HG02759 (cell line): Measurements from ENCODE around the gene TNRC6B.

Source experiments
- ATAC-seq: cut with Tn5 transposase; IDR thresholded peaks from one replicate; pipeline ENCODE4 v1.9.1; 2021; ENCODE audit warnings: mild to moderate bottlenecking, moderate library complexity; ENCODE audit not compliant: unreplicated experiment

Gene TNRC6B

DNA sequence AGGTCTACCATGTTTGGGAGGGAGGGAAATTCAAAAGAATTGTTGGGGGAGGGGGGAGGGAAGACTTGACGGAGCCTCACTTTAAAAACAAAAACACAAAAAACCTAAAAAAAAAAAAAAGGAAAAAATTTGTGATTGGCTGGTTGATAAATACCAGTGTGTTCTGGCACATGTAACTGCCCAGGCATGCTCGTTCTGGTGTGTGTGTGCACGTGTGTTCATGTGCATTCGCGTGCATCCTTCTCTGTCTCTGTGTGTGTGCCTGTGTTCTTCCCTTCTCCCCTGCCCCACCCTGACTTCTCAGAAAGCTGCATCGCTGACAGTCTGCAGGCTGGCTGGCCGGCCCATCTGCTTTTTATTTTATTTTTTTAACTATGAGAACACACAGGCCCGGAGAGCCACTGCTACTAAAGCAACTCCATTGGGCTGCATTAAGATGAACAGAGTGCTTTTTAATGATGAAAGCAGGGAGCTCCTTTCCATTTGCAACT is 146.0 kb downstream of the TNRC6B start:
- no peak for ATAC-seq

DNA sequence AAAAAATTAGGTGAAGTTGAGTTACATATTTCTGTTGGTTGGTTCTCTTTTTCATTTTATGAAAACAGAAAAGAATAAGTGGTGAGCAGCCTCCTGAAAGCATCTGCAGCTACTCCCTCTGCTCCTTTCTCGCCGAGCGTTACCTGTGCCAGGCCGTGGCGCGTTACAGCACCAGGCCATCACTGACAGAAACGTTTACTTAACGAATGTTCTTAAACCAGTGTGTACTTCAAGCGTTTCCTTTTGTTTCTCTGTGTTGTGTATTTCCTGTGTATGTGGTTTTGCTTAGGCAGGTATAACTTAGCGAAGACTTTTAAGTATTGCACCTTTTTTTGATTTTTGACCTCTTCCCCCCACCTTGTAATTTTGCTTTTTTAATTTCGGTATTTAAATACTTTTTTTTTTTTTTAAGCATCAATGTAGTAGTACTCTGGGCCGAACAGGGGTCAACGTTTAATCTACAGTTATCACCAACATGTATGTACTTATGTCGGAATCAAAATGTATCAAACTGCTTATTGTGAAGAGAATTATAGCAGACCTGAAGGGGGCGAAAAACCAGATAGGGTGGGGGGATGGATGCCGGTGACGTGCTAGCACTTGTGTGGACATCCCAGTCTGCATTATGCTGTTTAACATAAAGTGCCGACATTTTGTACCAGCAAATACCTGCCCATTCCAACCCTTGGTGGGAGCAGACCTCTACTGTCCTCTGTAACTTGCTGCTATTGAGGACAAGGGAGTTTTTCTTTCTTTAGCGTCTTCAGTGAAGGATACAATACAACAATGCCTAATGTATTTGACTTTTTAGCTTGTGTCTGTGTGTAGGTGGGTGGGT is 147.0 kb downstream of the TNRC6B start:
- ATAC-seq = no peak

DNA sequence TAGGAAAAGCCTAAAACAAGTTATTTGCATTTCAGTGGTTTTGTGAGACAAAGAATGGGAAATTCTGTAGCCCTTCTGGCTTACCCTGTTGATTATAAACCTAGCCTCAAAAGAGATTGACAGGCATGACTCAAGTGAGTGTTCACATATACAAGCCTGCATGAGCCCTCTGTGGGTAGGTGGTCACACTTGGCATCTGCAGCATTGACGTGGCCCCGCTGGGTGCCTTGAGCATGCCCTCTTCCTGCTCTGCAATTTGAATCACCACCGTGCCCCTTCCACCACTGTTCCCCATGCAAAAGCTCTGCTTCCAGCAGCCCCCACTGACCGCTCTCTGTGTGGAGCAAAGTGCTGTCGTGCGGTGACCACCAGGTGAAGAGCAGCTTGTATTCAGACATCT is 147.6 kb downstream of the TNRC6B start:
- peak; percentile 60 for ATAC-seq

DNA sequence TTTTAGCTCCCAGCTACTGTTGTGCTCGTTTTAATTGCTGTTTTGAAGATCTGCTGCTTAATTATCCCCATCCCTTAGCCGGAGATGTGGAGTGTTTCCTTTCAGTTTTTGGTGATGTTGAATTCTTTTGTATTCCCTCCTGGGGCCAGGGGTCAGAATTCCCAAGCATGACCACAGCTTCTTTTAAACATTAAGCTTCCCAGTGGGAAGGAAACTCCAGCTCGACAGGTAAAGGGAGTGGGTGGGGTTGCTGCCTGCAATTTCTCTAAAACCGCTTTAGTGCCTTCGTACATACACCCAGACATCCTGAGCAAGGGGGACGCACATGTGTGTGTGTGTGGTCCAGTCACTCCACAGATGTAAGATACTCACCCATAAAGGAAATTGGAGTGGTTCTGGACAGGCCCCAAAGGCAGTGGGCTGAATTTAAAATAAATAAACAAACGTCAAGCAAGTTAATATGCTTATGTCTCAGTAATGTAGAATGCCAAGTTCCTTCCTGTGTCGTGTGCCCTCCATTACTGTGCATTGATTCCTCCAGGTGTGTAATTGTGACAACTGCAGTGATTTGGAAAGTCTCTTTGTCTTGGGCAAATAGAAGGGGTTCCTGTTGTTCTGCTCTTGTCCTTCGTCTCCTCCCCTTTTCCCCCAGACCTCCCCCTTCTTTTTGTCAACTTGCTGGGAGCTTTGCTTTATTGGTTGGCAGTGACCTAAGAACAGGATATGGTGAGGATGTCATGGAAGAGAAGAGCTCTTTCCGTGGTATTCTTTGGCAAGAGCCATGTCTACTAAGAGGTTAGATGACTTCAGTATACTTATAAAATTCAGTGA is 149.4 kb downstream of the TNRC6B start:
- no peak for ATAC-seq

DNA sequence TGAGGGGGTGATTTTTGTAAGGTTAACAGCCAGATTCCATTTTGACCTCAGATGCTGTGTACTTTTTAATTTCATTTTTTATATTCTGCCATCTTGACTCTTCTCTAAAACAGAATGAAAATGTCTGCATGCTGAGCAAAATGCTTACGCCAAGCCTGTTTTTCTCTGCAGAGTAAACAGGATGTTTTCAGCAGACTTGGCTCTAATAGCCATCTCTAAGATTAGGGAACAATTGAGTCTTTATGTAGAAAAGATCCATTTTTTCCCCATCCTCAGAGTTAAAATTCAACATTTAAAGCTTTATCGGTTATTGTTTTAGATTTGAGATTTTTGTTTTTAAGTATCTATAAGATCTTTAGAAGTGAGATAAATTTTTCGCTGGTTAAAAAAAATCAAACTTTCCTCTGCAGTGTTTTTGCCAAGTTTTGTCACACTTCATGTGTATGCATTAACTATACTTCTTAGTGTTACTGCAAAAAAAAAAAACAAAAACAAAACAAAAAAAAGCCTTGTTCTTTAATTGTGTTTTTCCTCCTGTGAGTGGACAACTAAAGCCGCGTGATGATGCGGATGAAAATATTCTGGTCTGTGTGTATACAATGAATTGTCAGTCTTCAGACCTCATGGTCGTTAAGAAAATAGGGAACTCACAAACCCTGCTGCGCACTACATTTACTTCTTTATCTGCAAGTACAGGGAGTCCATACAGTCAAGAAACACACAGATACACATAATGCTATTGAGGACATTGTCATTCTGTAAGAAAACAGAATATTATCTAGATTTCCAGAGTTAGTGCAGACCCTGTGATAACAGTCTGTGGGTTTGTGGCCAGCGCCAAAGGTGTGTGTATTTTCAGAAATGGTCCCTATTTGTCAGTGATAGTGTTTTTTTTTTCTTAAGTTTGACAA is 151.1 kb downstream of the TNRC6B start:
- ATAC-seq = no peak

DNA sequence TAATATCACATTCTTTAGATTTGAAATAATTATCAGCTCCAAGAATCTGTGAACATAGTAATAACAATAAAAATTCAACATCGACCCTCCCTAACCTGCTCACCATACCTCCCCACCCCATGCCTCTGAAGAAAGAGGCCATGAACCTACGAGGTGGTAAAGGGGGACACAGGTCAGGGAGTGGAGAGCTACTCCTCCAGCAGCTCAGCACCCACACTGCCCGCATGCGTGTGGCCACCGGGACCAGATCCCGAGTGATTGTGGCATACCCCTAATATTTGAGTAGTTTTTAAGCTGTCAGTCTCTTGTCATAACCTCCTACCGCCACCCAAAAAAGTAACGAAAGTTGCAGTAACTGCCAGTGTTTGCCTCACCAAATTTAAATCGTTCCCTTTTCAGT is 151.7 kb downstream of the TNRC6B start:
- ATAC-seq = no peak

DNA sequence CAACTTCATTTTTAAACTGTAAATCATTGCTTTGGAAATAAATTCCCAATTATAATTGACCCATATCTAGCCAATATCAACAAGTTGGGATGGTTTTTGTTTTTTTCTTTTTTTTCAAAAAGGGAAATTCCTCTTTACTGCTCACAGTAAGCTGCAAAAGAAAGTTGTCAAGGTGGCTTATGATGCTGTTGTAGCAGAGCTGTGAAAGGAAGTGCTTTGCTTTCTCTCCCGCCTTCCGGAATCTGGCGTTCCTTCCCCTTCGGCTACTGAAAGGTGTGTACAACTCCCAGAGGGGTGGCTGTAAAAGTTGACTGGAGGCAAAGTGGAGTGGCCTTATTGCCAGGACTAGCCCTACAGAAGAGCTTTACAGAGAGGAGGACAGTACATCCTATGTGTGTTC is 152.4 kb downstream of the TNRC6B start:
- no peak for ATAC-seq

DNA sequence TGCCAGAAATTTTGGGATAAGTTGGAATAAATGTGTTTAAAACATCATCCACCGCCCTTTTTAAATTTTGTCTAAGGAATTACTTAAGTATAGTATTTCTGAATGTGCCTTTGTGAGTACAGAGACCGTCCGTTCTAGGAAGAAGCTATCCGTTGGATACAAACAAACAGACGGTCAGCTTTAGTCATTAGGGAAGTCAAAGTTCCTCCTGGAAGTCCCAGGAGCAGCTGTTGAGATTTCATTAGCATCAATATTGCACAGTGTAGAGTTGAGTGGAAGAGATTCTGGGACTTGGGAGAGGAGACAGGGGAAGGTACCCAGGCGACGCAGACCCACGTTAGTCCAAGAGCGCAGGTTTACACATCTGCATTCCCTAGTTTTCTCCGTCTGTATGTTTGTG is 152.9 kb downstream of the TNRC6B start:
- ATAC-seq = no peak

DNA sequence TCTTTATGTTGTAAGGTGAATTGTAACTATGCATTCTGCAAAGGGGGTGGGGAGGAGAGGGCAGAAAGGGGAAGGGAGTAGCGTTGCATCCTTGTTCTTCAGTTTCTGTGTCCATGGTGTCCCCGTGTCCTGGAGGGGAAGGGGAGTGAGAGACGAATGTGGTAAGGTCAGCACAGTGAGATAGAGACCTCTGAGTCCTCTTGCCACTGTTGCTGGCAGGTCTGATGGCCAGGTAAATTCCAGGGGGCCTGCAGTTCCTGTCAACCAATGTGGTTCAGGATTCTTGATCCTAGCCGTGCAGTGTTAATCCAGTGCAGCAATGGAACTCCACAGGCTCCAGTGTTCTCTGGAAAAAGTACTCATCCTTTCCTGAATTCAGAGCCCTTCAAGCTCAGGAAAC is 154.0 kb downstream of the TNRC6B start:
- ATAC-seq = no peak

DNA sequence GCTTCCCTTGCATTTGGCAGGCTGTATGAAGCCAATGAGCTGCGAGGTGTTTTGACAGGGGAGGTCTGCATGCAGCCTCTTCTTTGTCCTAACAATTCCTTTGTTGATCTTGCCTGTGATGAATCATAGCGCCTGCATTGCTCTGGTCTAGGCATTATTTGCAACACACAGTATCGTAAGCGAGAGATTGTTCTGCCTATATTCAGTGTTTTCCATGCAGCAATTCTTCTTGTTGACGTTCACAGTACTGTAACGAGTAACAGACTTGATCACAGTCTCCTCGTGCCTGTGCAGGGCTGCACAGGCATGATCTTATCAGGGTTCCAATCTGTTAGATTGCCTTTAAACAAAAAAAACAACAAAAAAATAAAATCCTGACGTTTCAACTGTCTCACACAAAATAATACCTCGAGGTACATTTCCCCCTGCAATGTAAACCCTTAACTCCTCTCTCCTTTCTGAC is 154.6 kb downstream of the TNRC6B start:
- no peak for ATAC-seq

DNA sequence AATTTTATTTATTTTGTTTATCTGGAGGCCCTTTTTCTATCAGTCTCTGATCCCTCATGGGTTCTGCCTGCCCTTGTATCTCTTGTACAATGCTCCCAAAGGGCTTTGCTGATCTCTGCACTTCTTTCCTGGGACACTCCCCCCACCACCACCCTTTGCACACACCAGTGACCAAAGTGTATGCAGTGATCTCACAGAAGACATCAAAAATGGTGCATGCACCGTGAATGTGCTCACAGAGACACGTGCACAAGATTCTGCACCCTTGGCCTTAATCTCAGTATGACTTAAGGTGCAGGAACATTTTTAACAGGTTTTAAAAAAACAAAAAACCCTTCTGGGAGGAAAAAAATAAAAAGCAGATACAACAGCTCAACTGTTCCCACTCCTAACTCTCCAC is 156.3 kb downstream of the TNRC6B start:
- ATAC-seq = no peak

DNA sequence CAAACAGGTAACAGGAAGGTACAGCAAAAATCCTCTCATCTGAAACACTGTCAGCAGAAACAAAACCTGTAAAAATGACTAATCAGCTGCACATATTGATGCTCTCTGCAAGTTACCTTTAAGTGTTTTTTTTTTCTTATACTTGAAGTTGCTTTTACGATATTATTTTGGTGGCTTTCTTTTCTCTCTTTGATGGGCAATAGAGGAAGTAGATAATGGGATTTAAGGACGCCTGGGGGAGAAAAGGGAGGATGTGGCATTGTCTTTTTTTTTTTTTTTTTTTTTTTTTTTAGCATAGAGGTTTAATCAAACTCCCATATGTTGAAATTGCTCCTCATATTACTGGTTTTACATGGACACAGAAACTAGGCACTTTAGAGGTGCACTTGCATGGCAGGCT is 157.2 kb downstream of the TNRC6B start:
- ATAC-seq = no peak

DNA sequence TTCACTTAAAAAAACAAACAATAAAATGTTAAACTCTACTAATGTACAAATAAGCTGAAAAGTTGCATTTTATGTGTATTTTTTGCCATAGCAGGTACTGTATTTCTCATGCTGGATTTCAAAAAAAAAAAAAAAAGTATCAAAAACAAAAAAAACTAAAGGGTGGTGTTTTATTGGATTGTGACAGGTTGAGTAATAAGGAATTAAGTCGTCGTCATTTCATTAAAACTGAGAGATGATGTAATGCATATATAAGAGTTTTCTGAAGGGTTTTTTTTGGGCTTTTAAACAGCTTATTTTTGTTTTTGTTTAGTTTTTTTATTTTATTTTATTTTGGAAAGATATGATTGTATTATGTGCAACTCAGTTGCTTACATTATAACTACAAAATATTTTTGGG is 157.6 kb downstream of the TNRC6B start:
- no peak for ATAC-seq

DNA sequence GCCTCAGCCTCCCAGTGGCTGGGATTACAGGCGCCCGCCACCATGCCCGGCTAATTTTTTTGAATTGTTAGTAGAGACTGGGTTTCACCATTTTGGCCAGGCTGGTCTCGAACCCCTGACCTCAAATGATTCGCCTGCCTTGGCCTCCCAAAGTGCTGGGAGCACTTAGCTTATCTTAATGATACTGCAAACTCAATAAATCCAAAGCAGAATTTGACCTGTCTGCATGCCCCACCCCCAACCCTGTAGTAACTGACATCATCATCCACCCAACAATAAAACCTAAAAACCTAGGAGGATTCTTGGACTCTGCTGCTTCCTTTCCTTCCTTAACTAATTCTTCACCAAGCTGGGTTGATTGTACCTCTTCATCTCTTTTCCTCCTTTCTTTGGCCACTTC is 162.3 kb downstream of the TNRC6B start:
- ATAC-seq = no peak

DNA sequence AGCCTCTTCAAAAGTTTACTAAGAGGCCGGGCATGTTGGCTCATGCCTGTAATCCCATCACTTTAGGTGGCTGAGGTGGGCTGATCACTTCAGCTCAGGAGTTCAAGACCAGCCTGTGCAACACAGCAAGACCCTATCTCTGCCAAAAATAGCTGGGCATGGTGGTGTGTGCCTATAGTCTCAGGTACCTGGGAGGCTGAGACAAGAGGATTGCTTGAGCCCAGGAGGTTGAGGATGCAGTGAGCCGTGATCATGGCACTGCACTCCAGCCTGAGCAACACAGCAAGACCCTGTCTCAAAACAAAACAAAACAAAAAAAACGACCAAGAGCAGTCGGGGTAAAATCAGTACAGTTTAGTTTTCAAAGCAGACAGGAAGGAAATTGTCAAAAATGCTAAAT is 163.9 kb downstream of the TNRC6B start:
- no peak for ATAC-seq

DNA sequence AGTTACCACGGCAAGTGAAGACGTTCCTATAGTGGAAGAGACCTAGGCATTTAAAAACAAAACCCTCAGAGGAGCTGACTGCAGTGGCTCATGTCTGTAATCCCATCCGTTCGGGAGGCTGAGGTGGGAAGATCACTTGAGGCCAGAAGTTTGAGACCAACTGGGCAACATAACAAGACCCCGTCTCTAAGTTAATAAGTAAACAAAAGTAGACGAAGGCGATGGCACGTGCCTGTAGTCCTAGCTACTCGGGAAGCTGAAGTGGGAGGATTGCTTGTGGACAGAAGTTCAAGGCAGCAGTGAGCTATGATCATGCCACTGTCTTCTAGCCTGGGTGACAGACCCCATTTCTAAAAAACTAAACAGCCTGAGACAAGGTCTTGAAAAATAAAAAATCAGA is 164.8 kb downstream of the TNRC6B start:
- no peak for ATAC-seq

DNA sequence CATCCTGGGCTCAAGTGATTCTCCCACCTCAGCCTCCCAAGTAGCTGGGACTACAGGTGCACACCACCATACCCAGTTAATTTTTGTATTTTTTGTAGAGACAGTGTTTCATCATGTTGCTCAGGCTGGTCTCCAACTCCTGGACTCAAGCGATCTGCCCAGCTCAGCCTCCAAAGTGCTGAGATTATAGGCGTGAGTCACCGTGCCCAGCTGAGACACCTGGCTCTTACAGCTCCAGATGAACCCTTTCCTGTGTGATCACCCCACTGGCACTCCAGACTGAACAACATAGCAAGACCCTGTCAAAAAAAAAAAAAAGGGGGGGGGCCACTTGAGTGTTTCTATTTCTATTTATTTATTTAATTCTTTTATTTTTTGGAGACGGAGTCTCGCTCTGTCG is 167.5 kb downstream of the TNRC6B start:
- ATAC-seq = no peak

DNA sequence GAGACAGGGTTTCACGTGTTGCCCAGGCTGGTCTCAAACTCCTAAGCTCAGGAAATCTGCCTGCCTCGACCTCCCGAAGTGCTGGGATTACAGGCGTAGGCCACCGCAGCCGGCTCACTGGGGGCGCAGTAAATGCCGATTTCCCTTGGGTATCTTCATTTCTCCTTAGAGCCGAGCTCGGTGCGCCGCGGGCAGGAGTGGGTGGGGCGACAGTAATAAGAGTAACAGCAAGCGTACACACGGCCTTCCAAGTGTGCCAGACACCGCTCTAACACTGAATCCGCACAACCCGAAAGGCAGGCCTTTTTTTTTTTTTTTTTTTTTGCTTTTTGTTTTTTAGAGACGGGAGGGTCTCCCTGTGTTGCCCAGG is 168.1 kb downstream of the TNRC6B start:
- peak; percentile 29 for ATAC-seq

DNA sequence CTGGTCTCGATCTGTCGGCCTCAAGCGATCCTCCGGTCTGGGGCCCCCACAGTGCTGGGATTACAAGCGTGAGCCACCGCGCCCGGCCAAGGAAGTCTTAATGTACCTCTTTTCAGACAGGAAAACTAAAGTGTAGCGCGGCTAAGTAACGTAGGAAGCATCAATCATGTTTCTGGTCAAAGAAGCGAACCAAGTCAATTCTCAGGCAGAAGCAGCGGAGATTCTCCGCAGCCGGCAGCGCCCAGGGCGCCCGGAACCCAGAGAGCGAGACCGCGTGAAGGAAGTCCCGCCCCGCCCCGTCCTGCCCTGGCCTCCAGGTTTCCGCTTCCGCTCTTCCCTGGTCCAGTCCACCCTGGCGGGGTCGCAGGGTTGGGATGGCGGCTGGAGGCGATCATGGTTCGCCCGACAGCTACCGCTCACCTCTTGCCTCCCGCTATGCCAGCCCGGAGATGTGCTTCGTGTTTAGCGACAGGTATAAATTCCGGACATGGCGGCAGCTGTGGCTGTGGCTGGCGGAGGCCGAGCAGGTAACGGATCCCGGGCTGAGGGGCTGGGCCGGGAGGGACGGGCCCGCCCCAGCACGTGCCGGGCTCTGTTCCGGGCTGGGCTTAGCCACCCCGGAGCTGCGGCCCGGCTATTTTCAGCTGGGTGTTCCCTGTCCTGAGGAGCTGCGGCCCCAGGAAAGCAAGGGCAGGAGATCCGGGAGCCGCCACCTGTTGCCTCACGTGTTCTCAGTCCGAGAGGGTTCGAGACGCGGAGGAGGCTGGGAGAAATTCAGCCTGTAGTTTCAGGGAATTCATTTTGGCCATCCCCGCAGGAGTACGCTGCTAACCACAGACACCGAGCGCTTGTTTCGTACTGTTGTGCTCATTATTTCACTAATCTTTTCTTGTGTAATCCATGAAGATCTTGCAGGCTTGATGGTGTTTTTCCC is 168.7 kb downstream of the TNRC6B start, which contains the start of gene ADSL:
Gene ADSL (plus strand): TSS at position 316 of the 934 bp plus-strand sequence. CDS start 59 bp downstream, at position 375.
- peak; percentile 92 for ATAC-seq

DNA sequence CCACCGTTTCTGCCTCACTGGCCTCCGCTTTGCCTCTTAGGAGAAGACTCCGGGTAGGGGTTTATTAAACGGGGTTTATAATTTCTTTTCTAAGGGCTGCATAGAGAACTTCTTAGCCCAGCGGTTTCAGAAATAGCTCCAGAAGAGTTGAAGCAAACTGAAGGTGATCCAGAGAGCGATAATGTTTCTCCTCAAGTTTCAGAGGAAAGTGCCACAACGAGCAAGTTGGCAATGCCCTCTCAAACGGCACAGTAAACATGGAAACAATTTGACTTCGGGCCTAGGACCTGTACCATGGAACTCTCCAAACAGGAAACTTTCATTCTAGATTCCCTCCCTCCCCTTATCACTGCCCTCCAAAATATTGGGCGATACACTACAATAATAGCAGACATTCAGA is 169.6 kb downstream of the TNRC6B start:
- no peak for ATAC-seq
